Thyroid gland (tissue), 4 donors: Measurements from ENCODE around the gene PXDN.

Experiments used
- CTCF ChIP-seq, 6 experiments: fragments of 200-600 bp in 3 of 6; fragments of 450-650 bp in 3 of 6; sonication (generic) in 3 of 6; IDR thresholded peaks; one replicate each; pipeline ENCODE4 v1.5.1; 2016 to 2019; ENCODE audit warnings: antibody characterized with exemption in 6 of 6, mild to moderate bottlenecking in 2 of 6, inconsistent platforms in 1 of 6, moderate library complexity in 1 of 6
- POLR2A ChIP-seq, 2 donors: fragments of 450-650 bp; IDR thresholded peaks; one replicate each; pipeline ENCODE4 v1.6.1; 2017; ENCODE audit warnings: antibody characterized with exemption in 2 of 2, mild to moderate bottlenecking in 2 of 2, moderate library complexity in 1 of 2

GRCh38 chr2:1633936-1634587 is 110.3 kb downstream of the PXDN start:
- no peak for TF ChIP-seq CTCF (IDR thresholded peaks at IDR 0.05)
- TF ChIP-seq POLR2A (IDR thresholded peaks at IDR 0.05), result no peak
